ENCODE results near the gene SCARB1.

The SCARB1 gene

DNA sequence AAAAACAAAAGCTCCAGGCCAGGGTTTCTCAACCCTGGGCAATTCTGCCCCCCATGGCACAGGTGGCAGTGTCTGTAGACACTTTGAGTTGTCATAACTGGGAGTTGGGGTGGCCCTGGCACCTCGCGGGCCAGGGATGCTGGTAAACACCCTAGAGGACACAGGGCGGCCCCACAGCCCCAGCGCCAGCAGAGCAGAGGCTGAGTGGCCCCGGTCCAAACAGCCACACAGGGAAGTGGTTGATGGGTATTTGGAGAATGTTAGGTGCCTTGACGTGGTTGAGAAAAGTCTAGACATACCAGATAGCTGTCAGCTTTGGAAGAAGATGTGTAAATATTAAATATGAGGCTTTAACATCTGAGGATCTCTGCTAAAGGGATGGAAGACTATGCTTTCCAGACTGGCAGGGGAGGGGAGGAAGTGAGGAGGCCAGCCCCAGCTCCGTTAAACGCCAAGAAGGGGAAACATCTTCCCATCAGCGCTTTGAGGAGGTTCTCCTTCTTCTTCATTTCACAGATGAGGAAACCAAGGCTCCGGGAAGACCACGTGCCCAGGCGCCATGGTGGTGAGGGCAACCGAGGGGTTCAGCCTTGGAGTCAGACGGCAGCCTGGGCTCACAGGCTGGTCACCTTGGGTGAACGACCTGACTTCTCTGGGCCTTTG, 103.7 kb downstream of the SCARB1 start:
- Histone ChIP-seq H3K79me2 (ENCODE audit: control insufficient read depth, low read length) (no peaks in the 10 kb centered on the region), H3K27me3 (ENCODE audit: control insufficient read depth, low read length) (peaks cover 7% of the 10 kb centered on the region), H3F3A (ENCODE audit: control insufficient read depth, insufficient read depth) (no peaks in the 10 kb centered on the region), H3K36me3 (ENCODE audit: control insufficient read depth, low read length) (no peaks in the 10 kb centered on the region), H3K9me2 (replicated peaks; ENCODE audit: control insufficient read depth, low read length) (no peaks in the 10 kb centered on the region), H3K9me3 (ENCODE audit: control insufficient read depth, insufficient read depth, low read length) (peaks cover 10% of the 10 kb centered on the region), H3K4me3 (ENCODE audit: low read length) (no peak overlapping the region), H3K27ac (ENCODE audit: low read depth, low read length) (no peak overlapping the region), H4K20me1 (ENCODE audit: control insufficient read depth, insufficient read depth, low read depth, low read length) (no peaks in the 10 kb centered on the region), H3K4me1 (ENCODE audit: control insufficient read depth, low read length) (no peaks in the 10 kb centered on the region), H3K4me2 (ENCODE audit: low read length) (no peak overlapping the region)
- TF ChIP-seq EZH2phosphoT487 (IDR thresholded peaks at IDR 0.05; ENCODE audit: borderline replicate concordance, low read length): no peak
- TF ChIP-seq CTCF (IDR thresholded peaks at IDR 0.05; ENCODE audit: low read depth, low read length, poor library complexity, severe bottlenecking): no peak

- no peaks in the 10 kb centered on the region for H3K4me1 ChIP-seq (ENCODE audit: control insufficient read depth, low read length)
- no peaks in the 10 kb centered on the region for H3K9me2 ChIP-seq (replicated peaks; ENCODE audit: control insufficient read depth, low read length)
- no peak for TF ChIP-seq CTCF (IDR thresholded peaks at IDR 0.05; ENCODE audit: low read depth, low read length, poor library complexity, severe bottlenecking)
- no peak for TF ChIP-seq EZH2phosphoT487 (IDR thresholded peaks at IDR 0.05; ENCODE audit: borderline replicate concordance, low read length)
- H3K27ac ChIP-seq (ENCODE audit: low read depth, low read length): no peak overlapping the region
- H3K4me3 ChIP-seq (ENCODE audit: low read length): no peak overlapping the region
- H3K79me2 ChIP-seq (ENCODE audit: control insufficient read depth, low read length): no peaks in the 10 kb centered on the region
- H3K36me3 ChIP-seq (ENCODE audit: control insufficient read depth, low read length): no peaks in the 10 kb centered on the region
- peaks cover 11% of the 10 kb centered on the region for H3K27me3 ChIP-seq (ENCODE audit: control insufficient read depth, low read length)
- no peaks in the 10 kb centered on the region for H3F3A ChIP-seq (ENCODE audit: control insufficient read depth, insufficient read depth)
- no peak overlapping the region for H3K4me2 ChIP-seq (ENCODE audit: low read length)
- H3K9me3 ChIP-seq (ENCODE audit: control insufficient read depth, insufficient read depth, low read length): peaks cover 9% of the 10 kb centered on the region
- no peaks in the 10 kb centered on the region for H4K20me1 ChIP-seq (ENCODE audit: control insufficient read depth, insufficient read depth, low read depth, low read length)
These were observed 105.1 kb downstream of the SCARB1 start for GRCh38 chr12:124758266-124759220.

- Histone ChIP-seq H3K9me2 (replicated peaks; ENCODE audit: control insufficient read depth, low read length) (no peaks in the 10 kb centered on the region), H3K4me3 (ENCODE audit: low read length) (no peak overlapping the region), H3K27ac (ENCODE audit: low read depth, low read length) (no peak overlapping the region), H3K79me2 (ENCODE audit: control insufficient read depth, low read length) (no peaks in the 10 kb centered on the region), H3F3A (ENCODE audit: control insufficient read depth, insufficient read depth) (no peaks in the 10 kb centered on the region), H3K9me3 (ENCODE audit: control insufficient read depth, insufficient read depth, low read length) (peaks cover 9% of the 10 kb centered on the region), H3K36me3 (ENCODE audit: control insufficient read depth, low read length) (no peaks in the 10 kb centered on the region), H3K4me2 (ENCODE audit: low read length) (no peak overlapping the region), H4K20me1 (ENCODE audit: control insufficient read depth, insufficient read depth, low read depth, low read length) (no peaks in the 10 kb centered on the region), H3K27me3 (ENCODE audit: control insufficient read depth, low read length) (peaks cover 11% of the 10 kb centered on the region), H3K4me1 (ENCODE audit: control insufficient read depth, low read length) (no peaks in the 10 kb centered on the region)
- no peak for TF ChIP-seq CTCF (IDR thresholded peaks at IDR 0.05; ENCODE audit: low read depth, low read length, poor library complexity, severe bottlenecking)
- no peak for TF ChIP-seq EZH2phosphoT487 (IDR thresholded peaks at IDR 0.05; ENCODE audit: borderline replicate concordance, low read length)
These were observed 106.3 kb downstream of the SCARB1 start for GRCh38 chr12:124757329-124757728.
